SK-N-MC (cell line): Measurements from ENCODE around the gene C20orf96.

Source experiments
- DNase-seq: peaks from one replicate; pipeline ENCODE4 v3.0.0-alpha.2; 2011; ENCODE audit warnings: low read depth, low spot score
- H3K27ac ChIP-seq: fragments of 200-600 bp; sonication (generic); 2 replicates; pipeline ENCODE4 v1.5.1; 2016; ENCODE audit warnings: mixed run types
- H3K36me3 ChIP-seq: fragments of 200-600 bp; sonication (generic); 2 replicates; pipeline ENCODE4 v1.6.1; 2017; ENCODE audit warnings: antibody characterized with exemption, low read length, mixed read lengths; ENCODE audit not compliant: insufficient read depth
- H3K4me3 ChIP-seq: fragments of 200-600 bp; sonication (generic); 2 replicates; pipeline ENCODE4 v1.5.1; 2016
- H3K9ac ChIP-seq: fragments of 200-600 bp; sonication (generic); 2 replicates; pipeline ENCODE4 v1.8.0; 2017; ENCODE audit warnings: mixed run types, mixed read lengths; ENCODE audit not compliant: insufficient read length
- H3K9me3 ChIP-seq: fragments of 200-600 bp; sonication (generic); 2 replicates; pipeline ENCODE4 v1.6.1; 2017; ENCODE audit warnings: low read depth, mild to moderate bottlenecking, antibody characterized with exemption, low read length, moderate library complexity, mixed read lengths
- EZH2 ChIP-seq: fragments of 200-600 bp; sonication (generic); IDR thresholded peaks from one replicate; pipeline ENCODE4 v1.6.1; 2017; ENCODE audit warnings: antibody characterized with exemption
- FOXP2 ChIP-seq: optimal IDR thresholded peaks from 2 replicates; pipeline ENCODE3; 2011; ENCODE audit warnings: mild to moderate bottlenecking, moderate library complexity; ENCODE audit not compliant: insufficient read depth; ENCODE audit errors: extremely low read length, control extremely low read depth
- POLR2AphosphoS5 ChIP-seq: IDR thresholded peaks from 2 replicates; pipeline ENCODE4 v1.6.1; 2012; ENCODE audit warnings: mild to moderate bottlenecking, low read depth, low read length, borderline replicate concordance

The C20orf96 gene

GRCh38 chr20:327186-328026 lies 36.9 kb upstream of the C20orf96 start:
- peak overlapping the region; percentile 80 for H3K27ac ChIP-seq
- H3K4me3 ChIP-seq, result peak overlapping the region; percentile 96
- H3K9ac ChIP-seq, result peak overlapping the region; percentile 93
- no peak for DNase-seq
- H3K9me3 ChIP-seq, result no peaks in the 10 kb centered on the region
- peaks cover 7% of the 10 kb centered on the region; the same call in 1 of the 2 replicates for H3K36me3 ChIP-seq
- TF ChIP-seq EZH2, result no peak
- peak; percentile 90 for TF ChIP-seq POLR2AphosphoS5
- TF ChIP-seq FOXP2, result no peak

GRCh38 chr20:326645-327185 lies 36.2 kb upstream of the C20orf96 start:
- TF ChIP-seq FOXP2 (no peak), POLR2AphosphoS5 (no peak), EZH2 (no peak)
- DNase-seq, result no peak
- H3K27ac ChIP-seq, result peak overlapping the region; percentile 90

GRCh38 chr20:325889-326644 lies 35.5 kb upstream of the C20orf96 start:
- H3K27ac ChIP-seq, result peak overlapping the region; percentile 90
- H3K4me3 ChIP-seq, result peak overlapping the region; percentile 96
- no peaks in the 10 kb centered on the region for H3K9me3 ChIP-seq
- H3K9ac ChIP-seq, result peak overlapping the region; percentile 76
- peaks cover 7% of the 10 kb centered on the region; the same call in 1 of the 2 replicates for H3K36me3 ChIP-seq
- DNase-seq, result no peak
- TF ChIP-seq POLR2AphosphoS5 (0 out of 2 replicates have a peak, but pooled peaks have one; percentile 16), EZH2 (no peak)

More at GRCh38 chr20:326645-327185, 36.2 kb upstream of the C20orf96 start:
- H3K9me3 ChIP-seq, result no peaks in the 10 kb centered on the region
- H3K4me3 ChIP-seq, result peak overlapping the region; percentile 96
- peaks cover 7% of the 10 kb centered on the region; the same call in 1 of the 2 replicates for H3K36me3 ChIP-seq
- H3K9ac ChIP-seq, result peak overlapping the region; percentile 76

GRCh38 chr20:325045-325888 lies 34.7 kb upstream of the C20orf96 start, which contains the start of gene SOX12:
SOX12 (plus strand) TSS chr20:325552; CDS start chr20:325925, 373 bp downstream.
- TF ChIP-seq FOXP2 (no peak), POLR2AphosphoS5 (peak; percentile 54; the same call in 1 of the 2 replicates)
- no peak for DNase-seq
- Histone ChIP-seq H3K9ac (peak within 1 kb of the TSS; percentile 76), H3K27ac (peak within 1 kb of the TSS; percentile 90), H3K36me3 (peaks cover 5% of the 10 kb centered on the region; the same call in 1 of the 2 replicates), H3K9me3 (no peaks in the 10 kb centered on the region), H3K4me3 (peak within 1 kb of the TSS; percentile 96)

GRCh38 chr20:324177-325044 lies 33.9 kb upstream of the C20orf96 start:
- TF ChIP-seq POLR2AphosphoS5, result peak; percentile 87
- TF ChIP-seq EZH2, result no peak
- no peak for DNase-seq
- peak overlapping the region; percentile 67; the same call in 1 of the 2 replicates for H3K27ac ChIP-seq

GRCh38 chr20:316316-317068 lies 25.9 kb upstream of the C20orf96 start:
- H3K27ac ChIP-seq, result no peak overlapping the region
- no peaks in the 10 kb centered on the region for H3K9me3 ChIP-seq
- DNase-seq, result no peak
- H3K9ac ChIP-seq, result no peak overlapping the region
- TF ChIP-seq EZH2 (no peak), POLR2AphosphoS5 (no peak), FOXP2 (no peak)
- no peaks in the 10 kb centered on the region for H3K36me3 ChIP-seq
- no peak overlapping the region for H3K4me3 ChIP-seq

More at GRCh38 chr20:324177-325044, 33.9 kb upstream of the C20orf96 start:
- H3K36me3 ChIP-seq, result peaks cover 3% of the 10 kb centered on the region; the same call in 1 of the 2 replicates
- no peaks in the 10 kb centered on the region for H3K9me3 ChIP-seq
- H3K9ac ChIP-seq, result peak overlapping the region; percentile 63
- peak overlapping the region; percentile 77 for H3K4me3 ChIP-seq
